Fibroblast of lung (primary cell): ENCODE data around the gene ABCC9. TPM values are rescaled to one million over a fixed set of nuclear protein-coding genes. Genes with fewer than 3 reads are reported as not detected.

ENCODE experiments used
- DNase-seq, 2 donors: peaks; one replicate each; pipeline versions ENCODE4 v3.0.0 to v3.0.0-alpha.2; 2010; ENCODE audit warnings: low read depth in 2 of 2
- H2AFZ ChIP-seq: 2 replicates; pipeline ENCODE4 v1.5.1; 2012; ENCODE audit warnings: low read length, control low read depth, inconsistent platforms
- H3K27ac ChIP-seq: 2 replicates; pipeline ENCODE4 v1.5.1; 2011; ENCODE audit warnings: low read length, control low read depth; ENCODE audit not compliant: insufficient read depth
- H3K27me3 ChIP-seq: 2 replicates; pipeline ENCODE4 v1.5.1; 2011; ENCODE audit warnings: mild to moderate bottlenecking, low read length; ENCODE audit not compliant: control insufficient read depth, insufficient read depth
- H3K36me3 ChIP-seq: 2 replicates; pipeline ENCODE4 v1.5.1; 2011; ENCODE audit warnings: low read length; ENCODE audit not compliant: control insufficient read depth, insufficient read depth
- H3K4me1 ChIP-seq: 2 replicates; pipeline ENCODE4 v1.5.1; 2011; ENCODE audit warnings: low read length; ENCODE audit not compliant: control insufficient read depth, insufficient read depth; ENCODE audit errors: extremely low read depth
- H3K4me2 ChIP-seq: 2 replicates; pipeline ENCODE4 v1.5.1; 2011; ENCODE audit warnings: low read length, control low read depth; ENCODE audit not compliant: insufficient read depth; ENCODE audit errors: extremely low read depth
- H3K4me3 ChIP-seq, 4 experiments: fragments of 200-600 bp in 1 of 4; sonication (generic) in 1 of 4; replicated peaks in 1 of 4; 2 replicates each; pipeline ENCODE4 v1.5.1; 2011 to 2016; ENCODE audit warnings: low read length in 4 of 4, low read depth in 3 of 4, mild to moderate bottlenecking in 3 of 4, control low read depth in 2 of 4, inconsistent platforms in 1 of 4, mixed read lengths in 1 of 4; ENCODE audit not compliant: insufficient read depth in 1 of 4; ENCODE audit errors: control extremely low read depth in 1 of 4
- H3K79me2 ChIP-seq: 2 replicates; pipeline ENCODE4 v1.5.1; 2012; ENCODE audit warnings: mild to moderate bottlenecking, low read length, inconsistent platforms; ENCODE audit not compliant: control insufficient read depth, insufficient read depth
- H3K9ac ChIP-seq: 2 replicates; pipeline ENCODE4 v1.5.1; 2011; ENCODE audit warnings: mild to moderate bottlenecking, low read length, control low read depth; ENCODE audit not compliant: insufficient read depth
- H3K9me3 ChIP-seq: 2 replicates; pipeline ENCODE4 v1.5.1; 2012; ENCODE audit warnings: low read depth, low read length; ENCODE audit not compliant: control insufficient read depth, insufficient read depth
- H4K20me1 ChIP-seq: 2 replicates; pipeline ENCODE4 v1.5.1; 2011; ENCODE audit warnings: low read length; ENCODE audit not compliant: control insufficient read depth, insufficient read depth; ENCODE audit errors: extremely low read depth
- EZH2 ChIP-seq: IDR thresholded peaks from 2 replicates; pipeline ENCODE4 v1.5.1; 2012; ENCODE audit warnings: low read length, control low read depth, mild to moderate bottlenecking; ENCODE audit errors: missing control alignments
- polyA plus RNA-seq, 2 donors: library from polyadenylated mRNA; depleted of rRNA in 1 of 2; stranded (reverse) in 1 of 2; unstranded in 1 of 2; fragments of >200 nt; gene quantifications; 2 replicates each; pipeline ENCODE4 v1.2.1, GENCODE V29; 2011 to 2012; ENCODE audit warnings: missing spikeins in 1 of 2
- total RNA-seq: library from RNA; depleted of rRNA; stranded (reverse); fragments of >200 nt; gene quantifications from 2 replicates; pipeline ENCODE4 v1.2.1, GENCODE V29; 2014
- TF ChIP-seq, protein P1 (sequence below), 2 donors: IDR thresholded peaks in 1 of 2; conservative IDR thresholded peaks in 1 of 2; 1 replicate in 1 of 2; 2 replicates in 1 of 2; pipeline ENCODE4 v1.5.1; 2011 to 2012; ENCODE audit warnings: low read length in 2 of 2, control low read depth in 1 of 2, inconsistent platforms in 1 of 2, low read depth in 1 of 2, mild to moderate bottlenecking in 1 of 2

Gene ABCC9
- total and polyA plus RNA-seq, 2 donors (not counting 1 experiment from before 2014, with no cell fraction given), result 9.9 to 31.1 TPM

DNA sequence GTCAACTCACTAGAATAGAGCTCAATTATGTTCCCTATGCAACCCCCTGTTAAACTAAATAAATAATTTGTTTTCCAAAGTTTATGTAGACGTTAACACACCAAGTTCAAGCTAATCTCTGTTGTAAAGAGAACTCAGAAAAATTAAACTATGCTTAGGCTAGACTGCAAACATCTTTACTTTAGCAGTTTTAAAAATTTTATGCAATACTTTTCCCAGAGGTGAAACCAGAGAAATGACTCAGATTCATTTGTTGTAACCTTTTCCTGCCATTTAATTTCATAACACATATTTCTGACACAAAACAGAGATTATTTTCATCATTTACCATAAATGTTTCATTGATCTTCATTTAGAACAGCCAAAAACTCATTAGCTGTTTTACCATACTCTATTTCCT is 27.4 kb downstream of the ABCC9 start:
- Histone ChIP-seq H3K27me3 (no peaks in the 10 kb centered on the region), H3K4me2 (no peak overlapping the region), H3K36me3 (no peaks in the 10 kb centered on the region), H4K20me1 (no peaks in the 10 kb centered on the region), H3K9me3 (no peaks in the 10 kb centered on the region), H3K4me3 (no peak overlapping the region), H2AFZ (no peak overlapping the region), H3K27ac (no peak overlapping the region), H3K79me2 (no peaks in the 10 kb centered on the region), H3K9ac (no peak overlapping the region), H3K4me1 (no peaks in the 10 kb centered on the region)
- TF ChIP-seq EZH2, result no peak
- TF ChIP-seq, protein P1, sequence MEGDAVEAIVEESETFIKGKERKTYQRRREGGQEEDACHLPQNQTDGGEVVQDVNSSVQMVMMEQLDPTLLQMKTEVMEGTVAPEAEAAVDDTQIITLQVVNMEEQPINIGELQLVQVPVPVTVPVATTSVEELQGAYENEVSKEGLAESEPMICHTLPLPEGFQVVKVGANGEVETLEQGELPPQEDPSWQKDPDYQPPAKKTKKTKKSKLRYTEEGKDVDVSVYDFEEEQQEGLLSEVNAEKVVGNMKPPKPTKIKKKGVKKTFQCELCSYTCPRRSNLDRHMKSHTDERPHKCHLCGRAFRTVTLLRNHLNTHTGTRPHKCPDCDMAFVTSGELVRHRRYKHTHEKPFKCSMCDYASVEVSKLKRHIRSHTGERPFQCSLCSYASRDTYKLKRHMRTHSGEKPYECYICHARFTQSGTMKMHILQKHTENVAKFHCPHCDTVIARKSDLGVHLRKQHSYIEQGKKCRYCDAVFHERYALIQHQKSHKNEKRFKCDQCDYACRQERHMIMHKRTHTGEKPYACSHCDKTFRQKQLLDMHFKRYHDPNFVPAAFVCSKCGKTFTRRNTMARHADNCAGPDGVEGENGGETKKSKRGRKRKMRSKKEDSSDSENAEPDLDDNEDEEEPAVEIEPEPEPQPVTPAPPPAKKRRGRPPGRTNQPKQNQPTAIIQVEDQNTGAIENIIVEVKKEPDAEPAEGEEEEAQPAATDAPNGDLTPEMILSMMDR (conservative IDR thresholded peaks at IDR 0.05 in 1 of 2, IDR thresholded peaks at IDR 0.05 in 1 of 2; ENCODE audit: low read depth in 1 of 2, low read length in 2 of 2), result no peak
- peak in 1 of 2 donors; percentile 24 for DNase-seq

DNA sequence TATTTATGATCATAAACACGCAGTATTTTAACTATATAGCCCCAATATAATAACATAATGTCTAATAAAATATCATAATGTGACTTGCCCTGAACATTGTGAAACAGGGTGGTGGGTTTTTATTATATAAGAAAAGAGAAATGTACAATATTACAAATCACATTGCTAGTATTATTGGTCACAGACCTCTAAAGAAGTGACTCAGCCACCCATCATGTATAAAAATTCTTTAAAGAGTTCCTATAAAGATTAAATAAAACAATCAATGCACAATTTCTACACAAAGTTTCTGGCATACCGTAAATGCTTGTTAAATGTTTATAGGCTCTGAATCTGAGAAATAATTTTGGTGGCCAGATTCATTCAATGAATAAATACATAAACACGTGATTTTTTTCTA is 28.9 kb downstream of the ABCC9 start:
- Histone ChIP-seq H3K9me3 (no peaks in the 10 kb centered on the region), H3K79me2 (no peaks in the 10 kb centered on the region), H3K4me2 (no peak overlapping the region), H3K4me3 (no peak overlapping the region), H3K9ac (no peak overlapping the region), H4K20me1 (no peaks in the 10 kb centered on the region), H3K4me1 (no peaks in the 10 kb centered on the region), H2AFZ (no peak overlapping the region), H3K27ac (no peak overlapping the region), H3K27me3 (no peaks in the 10 kb centered on the region), H3K36me3 (no peaks in the 10 kb centered on the region)
- TF ChIP-seq, protein P1 (conservative IDR thresholded peaks at IDR 0.05 in 1 of 2, IDR thresholded peaks at IDR 0.05 in 1 of 2; ENCODE audit: low read depth in 1 of 2, low read length in 2 of 2), result no peak
- TF ChIP-seq EZH2, result no peak
- DNase-seq, result peak; percentile 31 to 45

DNA sequence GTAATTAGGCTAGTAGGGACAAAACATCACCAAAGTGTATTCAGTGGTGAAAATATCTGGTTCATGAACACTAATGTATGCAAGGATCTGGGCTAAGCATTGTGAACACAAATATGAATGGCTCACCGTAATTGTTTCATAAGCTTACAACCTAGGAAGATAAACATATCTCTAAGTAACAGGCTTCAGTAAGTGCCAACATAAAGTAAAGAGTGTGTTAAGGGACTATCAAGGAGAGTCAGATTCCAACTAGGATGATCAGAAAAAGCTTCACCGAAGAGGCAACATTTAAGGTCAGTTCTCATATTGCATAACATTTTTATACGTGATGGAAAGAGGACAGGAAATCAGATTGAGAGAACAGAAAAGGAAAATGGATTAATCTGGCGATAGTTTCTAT is 29.4 kb downstream of the ABCC9 start:
- H2AFZ ChIP-seq, result no peak overlapping the region
- H3K4me2 ChIP-seq, result no peak overlapping the region
- H3K79me2 ChIP-seq, result no peaks in the 10 kb centered on the region
- no peaks in the 10 kb centered on the region for H3K9me3 ChIP-seq
- H3K36me3 ChIP-seq, result no peaks in the 10 kb centered on the region
- H3K9ac ChIP-seq, result no peak overlapping the region
- H3K27me3 ChIP-seq, result no peaks in the 10 kb centered on the region
- no peak overlapping the region for H3K27ac ChIP-seq
- no peak for TF ChIP-seq EZH2
- TF ChIP-seq, protein P1 (conservative IDR thresholded peaks at IDR 0.05 in 1 of 2, IDR thresholded peaks at IDR 0.05 in 1 of 2; ENCODE audit: low read depth in 1 of 2, low read length in 2 of 2), result no peak
- no peak for DNase-seq
- no peaks in the 10 kb centered on the region for H4K20me1 ChIP-seq
- H3K4me1 ChIP-seq, result no peaks in the 10 kb centered on the region
- H3K4me3 ChIP-seq, result no peak overlapping the region
